HFF-Myc (cell line): ENCODE data around the gene PPP1R12B.

ENCODE experiments used
- DNase-seq: peaks from one replicate; pipeline ENCODE4 v3.0.0-alpha.2; 2011; ENCODE audit warnings: low read depth; ENCODE audit errors: extremely low read depth
- H3K4me3 ChIP-seq: replicated peaks from 2 replicates; pipeline ENCODE4 v1.5.1; 2011; ENCODE audit warnings: low read depth, mild to moderate bottlenecking, control low read depth, low read length
- TF ChIP-seq, protein P1 (sequence below): IDR thresholded peaks from 2 replicates; pipeline ENCODE4 v1.5.1; 2012; ENCODE audit warnings: mild to moderate bottlenecking, low read depth, low read length, control low read depth; ENCODE audit errors: missing control alignments

The PPP1R12B gene

DNA sequence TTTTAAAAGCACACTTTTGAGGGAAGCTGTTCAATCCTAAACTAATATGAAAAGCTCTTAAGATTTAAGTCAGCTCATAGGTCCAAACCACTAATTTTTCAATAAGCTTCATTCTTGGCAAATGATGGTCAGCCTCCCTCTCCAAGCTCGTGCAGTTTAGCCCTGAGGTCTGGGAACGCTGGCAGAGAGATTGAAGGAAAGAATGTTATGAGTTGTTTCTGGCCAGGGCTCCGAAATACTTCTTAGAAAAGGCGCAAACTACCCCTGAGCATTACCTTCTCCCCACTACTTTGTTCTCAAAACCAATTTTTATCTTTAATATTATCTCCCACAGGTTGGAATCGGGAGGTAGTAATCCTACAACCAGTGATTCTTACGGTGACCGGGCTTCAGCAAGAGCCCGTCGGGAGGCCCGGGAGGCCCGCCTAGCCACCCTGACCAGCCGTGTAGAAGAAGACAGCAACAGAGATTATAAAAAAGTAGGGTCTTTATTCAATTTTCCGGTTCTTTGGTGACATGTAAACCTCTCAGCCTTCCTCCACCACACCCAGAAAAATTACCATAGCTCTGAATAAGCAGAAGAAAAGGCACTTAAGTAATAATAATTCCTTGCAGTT, 214.1 kb downstream of the PPP1R12B start:
- H3K4me3 ChIP-seq: no peak overlapping the region
- no peak for DNase-seq
- TF ChIP-seq, protein P1, sequence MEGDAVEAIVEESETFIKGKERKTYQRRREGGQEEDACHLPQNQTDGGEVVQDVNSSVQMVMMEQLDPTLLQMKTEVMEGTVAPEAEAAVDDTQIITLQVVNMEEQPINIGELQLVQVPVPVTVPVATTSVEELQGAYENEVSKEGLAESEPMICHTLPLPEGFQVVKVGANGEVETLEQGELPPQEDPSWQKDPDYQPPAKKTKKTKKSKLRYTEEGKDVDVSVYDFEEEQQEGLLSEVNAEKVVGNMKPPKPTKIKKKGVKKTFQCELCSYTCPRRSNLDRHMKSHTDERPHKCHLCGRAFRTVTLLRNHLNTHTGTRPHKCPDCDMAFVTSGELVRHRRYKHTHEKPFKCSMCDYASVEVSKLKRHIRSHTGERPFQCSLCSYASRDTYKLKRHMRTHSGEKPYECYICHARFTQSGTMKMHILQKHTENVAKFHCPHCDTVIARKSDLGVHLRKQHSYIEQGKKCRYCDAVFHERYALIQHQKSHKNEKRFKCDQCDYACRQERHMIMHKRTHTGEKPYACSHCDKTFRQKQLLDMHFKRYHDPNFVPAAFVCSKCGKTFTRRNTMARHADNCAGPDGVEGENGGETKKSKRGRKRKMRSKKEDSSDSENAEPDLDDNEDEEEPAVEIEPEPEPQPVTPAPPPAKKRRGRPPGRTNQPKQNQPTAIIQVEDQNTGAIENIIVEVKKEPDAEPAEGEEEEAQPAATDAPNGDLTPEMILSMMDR: no peak

DNA sequence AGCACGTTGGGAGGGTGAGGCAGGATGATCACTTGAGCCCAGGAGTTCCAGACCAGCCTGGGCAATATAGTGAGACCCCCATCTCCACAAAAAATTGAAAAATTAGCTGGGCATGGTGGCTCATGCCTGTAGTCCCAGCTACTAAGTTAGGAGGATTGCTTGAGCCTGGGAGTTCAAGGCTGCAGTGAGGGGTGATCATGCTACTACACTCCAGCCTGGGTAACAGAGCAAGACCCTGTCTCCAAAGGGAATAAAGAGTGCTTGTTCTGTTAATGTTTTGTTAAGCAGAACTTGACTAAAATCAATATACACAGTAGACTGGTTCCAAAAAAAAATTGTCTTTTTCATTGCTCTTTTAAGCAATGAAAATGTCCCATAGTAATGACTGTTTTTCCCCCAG, 215.3 kb downstream of the PPP1R12B start:
- TF ChIP-seq, protein P1: no peak
- H3K4me3 ChIP-seq: no peak overlapping the region
- DNase-seq: no peak

DNA sequence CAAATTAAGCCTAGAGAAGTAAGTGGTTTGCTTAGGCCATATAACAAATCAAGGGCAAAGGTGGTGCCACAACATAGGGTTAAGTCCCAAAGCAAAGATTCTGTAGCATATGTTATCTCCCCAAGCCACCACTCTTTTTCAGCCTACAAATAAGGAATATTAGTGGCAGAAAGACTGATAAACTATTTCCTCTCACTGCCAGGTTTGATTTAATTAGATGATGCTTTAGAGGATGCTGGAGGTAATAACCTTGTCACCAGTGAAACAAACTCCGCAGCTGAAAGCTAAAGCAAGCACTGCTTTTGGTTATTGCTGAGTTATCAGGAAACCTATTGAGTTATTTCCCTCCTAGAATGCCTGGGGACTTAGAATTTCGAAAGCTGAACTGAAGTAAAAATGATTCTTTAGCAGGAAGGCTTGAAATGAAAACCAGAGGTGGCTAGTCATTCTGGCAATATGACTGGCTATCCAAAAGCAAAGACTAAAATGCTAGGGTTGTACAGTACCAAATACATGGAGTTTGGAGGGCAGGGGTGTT, 216.5 kb downstream of the PPP1R12B start:
- DNase-seq: no peak
- H3K4me3 ChIP-seq: no peak overlapping the region
- TF ChIP-seq, protein P1: no peak

DNA sequence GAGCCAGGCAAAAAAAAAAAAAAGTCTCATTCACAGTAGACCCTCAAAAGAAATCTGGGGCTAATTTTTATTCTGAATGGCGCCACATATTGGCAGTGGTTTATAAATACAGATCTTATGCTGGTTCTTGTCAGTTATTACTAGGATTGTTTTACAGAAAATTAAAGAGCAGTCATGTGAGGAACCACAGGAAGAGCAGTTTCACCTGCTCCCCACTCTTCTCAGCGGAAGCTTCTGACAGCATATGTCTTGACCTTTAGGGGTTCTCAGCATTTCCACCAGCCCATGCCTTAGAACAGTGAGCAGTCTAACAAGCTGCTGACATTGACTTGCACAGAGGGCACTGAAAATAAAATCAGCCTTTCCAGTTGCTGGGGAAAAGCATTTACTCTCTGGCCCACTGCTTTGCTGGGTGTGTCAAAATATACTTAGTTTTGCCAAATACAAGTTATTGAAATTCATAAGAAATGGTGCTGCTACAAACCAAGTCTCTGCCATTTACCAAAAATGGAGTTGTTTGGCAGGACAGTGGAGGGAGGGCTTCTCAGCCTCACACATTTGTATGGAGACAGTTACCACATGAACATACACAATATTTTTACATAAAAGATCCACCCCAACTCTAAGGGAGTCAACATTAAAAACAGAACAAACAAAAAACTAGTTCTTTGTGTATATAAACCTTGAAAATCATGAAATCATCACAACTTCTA, 217.5 kb downstream of the PPP1R12B start:
- TF ChIP-seq, protein P1: no peak
- DNase-seq: no peak
- H3K4me3 ChIP-seq: no peak overlapping the region

DNA sequence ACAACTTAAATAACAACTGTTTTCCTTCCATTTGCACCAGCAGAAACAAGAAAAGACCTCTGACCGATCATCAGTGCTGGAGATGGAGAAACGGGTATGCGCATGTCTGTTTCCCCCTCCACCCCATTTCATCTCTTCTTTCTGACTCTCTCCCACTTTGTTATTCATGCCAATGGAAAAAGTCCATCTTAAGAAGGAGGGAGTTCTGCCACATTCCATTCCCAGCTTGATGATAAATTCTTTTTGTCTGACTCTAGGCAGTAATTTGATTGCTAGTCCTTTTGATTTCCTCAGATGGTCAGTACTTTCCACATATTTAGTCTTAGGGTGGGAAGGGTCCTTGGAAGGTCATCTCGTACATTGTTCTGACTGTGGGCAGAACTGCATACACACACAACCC, 219.2 kb downstream of the PPP1R12B start:
- no peak for DNase-seq
- TF ChIP-seq, protein P1: no peak
- H3K4me3 ChIP-seq: no peak overlapping the region

DNA sequence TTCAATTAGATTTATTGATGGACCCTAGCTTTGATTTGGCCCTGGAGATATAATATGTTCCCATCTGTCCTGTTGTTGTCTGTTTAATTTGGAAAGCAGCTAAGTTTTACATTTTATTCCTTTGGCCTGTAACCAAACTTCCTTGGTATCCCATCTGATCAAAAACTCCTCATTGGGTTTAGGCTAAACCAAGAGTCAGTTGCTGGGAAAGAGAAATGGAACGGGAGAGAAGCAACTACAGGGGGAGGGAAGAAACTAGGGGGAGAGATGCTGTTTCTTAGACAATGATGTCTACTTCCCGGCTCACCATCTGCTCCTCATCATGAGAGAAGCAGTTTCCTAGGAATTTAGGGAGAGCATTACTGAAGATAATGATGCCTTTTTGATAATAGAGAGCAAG, 219.9 kb downstream of the PPP1R12B start:
- H3K4me3 ChIP-seq: no peak overlapping the region
- no peak for DNase-seq
- TF ChIP-seq, protein P1: no peak

DNA sequence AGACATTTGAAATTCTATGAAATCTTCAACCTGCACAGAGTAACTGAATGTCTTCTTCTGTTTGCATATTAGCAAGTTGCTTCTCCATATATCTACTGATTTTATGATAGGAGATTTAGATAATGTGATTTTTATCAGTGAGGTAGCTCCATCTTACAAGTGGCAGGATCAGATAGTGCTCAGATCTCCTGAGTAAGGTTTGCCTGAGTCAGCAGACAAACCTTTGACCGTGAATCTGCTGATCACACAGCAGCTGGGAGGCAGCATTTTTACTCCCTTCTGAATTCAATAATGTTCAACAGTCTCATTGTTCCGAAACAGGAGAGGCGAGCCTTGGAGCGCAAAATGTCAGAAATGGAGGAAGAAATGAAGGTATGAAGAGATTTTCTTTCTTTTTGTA, 220.3 kb downstream of the PPP1R12B start:
- TF ChIP-seq, protein P1: no peak
- DNase-seq: no peak
- H3K4me3 ChIP-seq: no peak overlapping the region
